ENCODE measurements around the gene RBM38.

RBM38 gene

DNA sequence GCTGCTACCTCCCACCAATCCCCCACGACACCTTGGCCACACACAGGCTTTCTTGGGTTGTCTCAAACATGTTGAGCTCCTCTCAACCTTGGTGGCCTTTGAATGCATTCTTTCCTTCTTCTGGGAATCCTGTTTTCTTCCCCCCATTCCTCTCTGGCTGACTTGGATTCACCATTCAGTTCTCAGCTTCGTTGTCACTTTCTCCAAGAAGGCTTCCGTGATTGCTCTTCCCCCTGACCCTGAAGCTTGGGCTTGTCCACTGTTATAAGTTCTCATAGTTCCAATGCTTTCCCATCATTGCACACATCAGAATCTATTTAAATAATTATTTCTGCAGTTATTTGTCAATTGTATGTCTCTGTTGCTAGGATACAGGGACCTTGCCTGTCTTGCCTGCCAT is 64.2 kb downstream of the RBM38 start:
- H3K27ac ChIP-seq, result no peak overlapping the region
- TF ChIP-seq, protein P1, sequence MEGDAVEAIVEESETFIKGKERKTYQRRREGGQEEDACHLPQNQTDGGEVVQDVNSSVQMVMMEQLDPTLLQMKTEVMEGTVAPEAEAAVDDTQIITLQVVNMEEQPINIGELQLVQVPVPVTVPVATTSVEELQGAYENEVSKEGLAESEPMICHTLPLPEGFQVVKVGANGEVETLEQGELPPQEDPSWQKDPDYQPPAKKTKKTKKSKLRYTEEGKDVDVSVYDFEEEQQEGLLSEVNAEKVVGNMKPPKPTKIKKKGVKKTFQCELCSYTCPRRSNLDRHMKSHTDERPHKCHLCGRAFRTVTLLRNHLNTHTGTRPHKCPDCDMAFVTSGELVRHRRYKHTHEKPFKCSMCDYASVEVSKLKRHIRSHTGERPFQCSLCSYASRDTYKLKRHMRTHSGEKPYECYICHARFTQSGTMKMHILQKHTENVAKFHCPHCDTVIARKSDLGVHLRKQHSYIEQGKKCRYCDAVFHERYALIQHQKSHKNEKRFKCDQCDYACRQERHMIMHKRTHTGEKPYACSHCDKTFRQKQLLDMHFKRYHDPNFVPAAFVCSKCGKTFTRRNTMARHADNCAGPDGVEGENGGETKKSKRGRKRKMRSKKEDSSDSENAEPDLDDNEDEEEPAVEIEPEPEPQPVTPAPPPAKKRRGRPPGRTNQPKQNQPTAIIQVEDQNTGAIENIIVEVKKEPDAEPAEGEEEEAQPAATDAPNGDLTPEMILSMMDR (IDR thresholded peaks at IDR 0.05), result no peak
- no peak for TF ChIP-seq ZFX (IDR thresholded peaks at IDR 0.05; ENCODE audit: borderline replicate concordance)

DNA sequence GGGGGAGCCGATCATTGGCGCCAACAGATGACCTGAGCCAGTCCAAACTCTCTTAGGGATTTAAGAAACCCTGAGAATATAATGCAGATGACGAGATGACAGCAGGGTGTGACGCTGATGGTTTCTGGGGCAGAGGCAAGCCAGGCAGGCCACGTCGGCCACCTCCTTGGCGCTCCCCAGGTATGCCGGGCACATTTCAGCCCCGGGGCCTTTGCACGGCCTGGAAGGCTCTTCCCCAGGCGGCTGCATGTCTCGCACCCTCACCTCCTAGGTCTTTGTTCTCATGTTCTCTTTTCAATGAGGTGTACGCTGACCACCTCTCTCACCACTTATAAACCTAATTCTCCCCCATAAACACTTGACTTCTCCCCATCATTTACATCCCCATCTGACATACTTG is 64.9 kb downstream of the RBM38 start:
- no peak for TF ChIP-seq ZFX (IDR thresholded peaks at IDR 0.05; ENCODE audit: borderline replicate concordance)
- TF ChIP-seq, protein P1 (IDR thresholded peaks at IDR 0.05), result no peak
- no peak overlapping the region for H3K27ac ChIP-seq

DNA sequence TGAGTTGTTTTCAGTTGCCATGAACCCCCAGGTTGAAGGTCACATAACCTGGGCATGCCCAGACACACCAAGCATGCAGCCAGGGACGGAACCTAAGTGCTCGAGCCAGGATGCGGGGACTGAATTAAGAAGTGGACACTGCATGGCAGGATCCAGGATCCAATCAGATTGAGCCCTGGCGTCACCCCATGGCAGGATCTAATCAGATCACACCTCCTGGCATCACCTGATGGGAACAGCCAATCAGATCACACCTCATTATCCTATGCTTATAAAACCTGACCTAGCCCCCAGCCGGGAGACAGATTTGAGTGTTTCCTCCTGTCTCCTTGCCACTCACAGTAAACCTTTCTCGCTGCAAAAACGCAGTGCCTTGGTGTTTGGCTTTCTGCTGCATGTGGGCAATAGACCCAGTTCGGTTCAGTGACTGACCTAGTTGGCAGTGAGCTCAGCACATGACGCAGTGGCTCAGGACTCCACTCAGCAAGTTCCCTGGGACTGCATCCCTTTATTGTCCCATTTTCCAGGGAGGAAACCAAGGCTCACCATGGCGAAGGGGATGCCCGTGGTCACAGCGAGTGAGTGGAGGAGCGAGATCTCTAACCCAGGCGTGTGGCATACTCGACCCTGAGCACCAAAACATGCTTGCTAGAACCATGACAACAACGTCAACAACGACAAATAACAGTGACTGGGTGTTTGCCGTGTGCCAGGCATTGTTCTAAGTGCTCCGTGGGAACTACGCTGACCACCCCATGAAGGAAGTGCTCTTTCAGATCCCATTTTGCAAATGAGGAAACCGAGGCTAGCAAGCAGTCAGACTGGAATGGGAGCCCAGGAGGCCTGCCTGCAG is 66.3 kb downstream of the RBM38 start:
- TF ChIP-seq ZFX (IDR thresholded peaks at IDR 0.05; ENCODE audit: borderline replicate concordance), result no peak
- TF ChIP-seq, protein P1 (IDR thresholded peaks at IDR 0.05), result no peak
- H3K27ac ChIP-seq, result no peak overlapping the region

DNA sequence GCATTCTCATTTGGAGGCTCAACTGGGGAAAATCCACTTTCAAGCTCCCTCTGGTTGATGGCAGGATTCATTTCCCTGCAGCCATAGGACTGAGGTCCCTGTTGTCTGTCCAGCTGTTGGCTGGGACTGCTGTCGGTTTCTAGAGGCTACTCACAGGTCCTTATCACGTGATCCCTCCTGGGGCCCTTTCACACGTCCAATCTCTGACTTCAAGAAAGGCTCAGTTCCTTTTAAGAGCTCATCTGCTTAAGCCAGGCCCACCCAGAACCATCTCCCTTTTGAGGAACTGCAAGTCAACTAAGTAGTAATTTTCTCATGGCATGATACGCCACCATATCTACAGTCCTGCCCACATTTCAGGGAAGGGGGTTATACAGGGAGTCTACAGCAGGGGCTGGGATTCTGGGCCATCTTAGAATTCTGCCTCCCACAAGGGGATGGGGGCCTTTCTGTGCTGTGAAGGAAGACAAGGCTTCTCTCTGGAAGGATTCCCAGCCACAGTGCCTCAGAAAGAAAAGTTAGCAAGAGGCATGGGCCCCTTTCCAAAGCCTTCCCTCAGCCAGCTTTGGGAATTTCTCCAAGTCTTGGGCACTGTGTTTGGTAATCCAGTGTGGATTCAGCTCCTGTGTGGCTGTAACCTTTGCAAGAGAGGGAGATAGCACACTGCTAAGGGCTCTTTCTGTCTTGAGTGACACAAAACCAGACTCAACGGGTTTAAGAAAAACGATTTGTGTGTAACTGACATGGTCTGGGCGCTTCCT is 67.4 kb downstream of the RBM38 start:
- no peak for TF ChIP-seq ZFX (IDR thresholded peaks at IDR 0.05; ENCODE audit: borderline replicate concordance)
- TF ChIP-seq, protein P1 (IDR thresholded peaks at IDR 0.05), result no peak
- no peak overlapping the region for H3K27ac ChIP-seq

Measured in 22Rv1 (cell line).